Astrocyte (in vitro differentiated cells and primary cell): Measurements from ENCODE around the gene SLC35B1.

Experiments
- EZH2 ChIP-seq: IDR thresholded peaks from 2 replicates; pipeline ENCODE4 v1.6.1; 2012; ENCODE audit warnings: mild to moderate bottlenecking, low read length, inconsistent platforms; ENCODE audit not compliant: insufficient read depth
- TF ChIP-seq, protein P1 (sequence below): IDR thresholded peaks from 2 replicates; pipeline ENCODE4 v1.5.1; 2011; ENCODE audit warnings: low read depth, mild to moderate bottlenecking, inconsistent platforms, low read length, moderate library complexity; ENCODE audit not compliant: insufficient read depth

DNA sequence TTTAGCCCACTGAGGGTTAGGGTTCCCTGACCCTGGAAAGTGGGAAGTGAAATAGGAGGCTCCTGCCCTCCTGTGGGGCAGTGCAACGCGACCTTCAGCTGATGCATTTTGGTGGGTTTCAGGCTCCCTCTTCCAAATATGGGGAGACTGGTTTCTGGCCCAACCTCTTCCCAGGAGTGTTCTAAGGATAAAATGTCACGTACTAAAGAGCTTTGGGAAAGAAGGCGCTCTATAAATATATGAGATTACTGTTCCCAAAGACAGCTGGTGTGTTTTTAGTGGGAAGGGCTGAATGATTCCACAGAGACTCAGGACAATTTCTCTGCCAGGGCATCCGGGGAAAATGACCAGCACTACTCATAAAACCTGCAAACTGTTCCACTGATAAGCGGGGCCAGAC, 9.8 kb downstream of the SLC35B1 start:
- TF ChIP-seq, protein P1, sequence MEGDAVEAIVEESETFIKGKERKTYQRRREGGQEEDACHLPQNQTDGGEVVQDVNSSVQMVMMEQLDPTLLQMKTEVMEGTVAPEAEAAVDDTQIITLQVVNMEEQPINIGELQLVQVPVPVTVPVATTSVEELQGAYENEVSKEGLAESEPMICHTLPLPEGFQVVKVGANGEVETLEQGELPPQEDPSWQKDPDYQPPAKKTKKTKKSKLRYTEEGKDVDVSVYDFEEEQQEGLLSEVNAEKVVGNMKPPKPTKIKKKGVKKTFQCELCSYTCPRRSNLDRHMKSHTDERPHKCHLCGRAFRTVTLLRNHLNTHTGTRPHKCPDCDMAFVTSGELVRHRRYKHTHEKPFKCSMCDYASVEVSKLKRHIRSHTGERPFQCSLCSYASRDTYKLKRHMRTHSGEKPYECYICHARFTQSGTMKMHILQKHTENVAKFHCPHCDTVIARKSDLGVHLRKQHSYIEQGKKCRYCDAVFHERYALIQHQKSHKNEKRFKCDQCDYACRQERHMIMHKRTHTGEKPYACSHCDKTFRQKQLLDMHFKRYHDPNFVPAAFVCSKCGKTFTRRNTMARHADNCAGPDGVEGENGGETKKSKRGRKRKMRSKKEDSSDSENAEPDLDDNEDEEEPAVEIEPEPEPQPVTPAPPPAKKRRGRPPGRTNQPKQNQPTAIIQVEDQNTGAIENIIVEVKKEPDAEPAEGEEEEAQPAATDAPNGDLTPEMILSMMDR = no peak
- TF ChIP-seq EZH2 = no peak
